ENCODE data around the gene FAM221B.

FAM221B gene

DNA sequence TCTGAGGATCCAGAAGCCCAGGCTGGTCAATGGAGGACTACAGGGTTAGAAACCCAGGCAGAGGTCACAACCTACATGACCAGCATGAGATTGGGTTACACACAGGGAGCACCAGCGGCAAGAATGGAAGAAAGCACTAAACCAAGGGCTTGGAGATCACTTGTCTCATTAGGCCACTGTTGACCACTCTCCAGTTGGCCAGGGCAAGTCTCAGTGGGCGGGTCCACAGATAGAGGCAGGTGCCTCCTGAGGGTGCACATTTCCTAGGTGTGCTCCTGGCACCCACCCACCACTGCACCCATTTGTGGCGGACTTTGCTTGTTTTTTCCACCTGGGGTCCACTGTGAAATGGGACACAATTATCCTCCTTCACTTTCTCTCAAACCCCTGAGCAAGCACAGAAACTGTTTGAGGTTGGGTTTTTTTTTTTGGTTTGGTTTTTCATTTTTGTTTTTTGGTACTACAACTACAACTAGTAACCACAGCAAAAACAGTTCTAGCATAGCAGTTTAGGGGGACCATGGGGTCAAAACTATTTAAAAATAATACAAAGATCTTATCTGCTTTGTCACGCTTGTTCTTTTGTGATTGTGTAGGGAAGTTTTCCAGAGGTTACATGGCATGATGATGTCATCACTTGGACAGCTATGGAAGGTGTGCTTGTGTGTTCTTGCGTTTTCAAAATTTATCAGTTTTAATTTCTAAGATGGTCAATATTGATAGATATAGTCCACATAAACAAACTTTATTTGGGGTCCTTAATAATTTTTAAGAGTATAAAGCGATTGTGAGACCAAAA lies 31.0 kb downstream of the FAM221B start:
- TF ChIP-seq, protein P1, sequence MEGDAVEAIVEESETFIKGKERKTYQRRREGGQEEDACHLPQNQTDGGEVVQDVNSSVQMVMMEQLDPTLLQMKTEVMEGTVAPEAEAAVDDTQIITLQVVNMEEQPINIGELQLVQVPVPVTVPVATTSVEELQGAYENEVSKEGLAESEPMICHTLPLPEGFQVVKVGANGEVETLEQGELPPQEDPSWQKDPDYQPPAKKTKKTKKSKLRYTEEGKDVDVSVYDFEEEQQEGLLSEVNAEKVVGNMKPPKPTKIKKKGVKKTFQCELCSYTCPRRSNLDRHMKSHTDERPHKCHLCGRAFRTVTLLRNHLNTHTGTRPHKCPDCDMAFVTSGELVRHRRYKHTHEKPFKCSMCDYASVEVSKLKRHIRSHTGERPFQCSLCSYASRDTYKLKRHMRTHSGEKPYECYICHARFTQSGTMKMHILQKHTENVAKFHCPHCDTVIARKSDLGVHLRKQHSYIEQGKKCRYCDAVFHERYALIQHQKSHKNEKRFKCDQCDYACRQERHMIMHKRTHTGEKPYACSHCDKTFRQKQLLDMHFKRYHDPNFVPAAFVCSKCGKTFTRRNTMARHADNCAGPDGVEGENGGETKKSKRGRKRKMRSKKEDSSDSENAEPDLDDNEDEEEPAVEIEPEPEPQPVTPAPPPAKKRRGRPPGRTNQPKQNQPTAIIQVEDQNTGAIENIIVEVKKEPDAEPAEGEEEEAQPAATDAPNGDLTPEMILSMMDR (IDR thresholded peaks at IDR 0.05; ENCODE audit: insufficient read depth, missing control alignments), result no peak
- no peak for FAIRE-seq
- DNase-seq (ENCODE audit: insufficient read length, low spot score), result no peak

DNA sequence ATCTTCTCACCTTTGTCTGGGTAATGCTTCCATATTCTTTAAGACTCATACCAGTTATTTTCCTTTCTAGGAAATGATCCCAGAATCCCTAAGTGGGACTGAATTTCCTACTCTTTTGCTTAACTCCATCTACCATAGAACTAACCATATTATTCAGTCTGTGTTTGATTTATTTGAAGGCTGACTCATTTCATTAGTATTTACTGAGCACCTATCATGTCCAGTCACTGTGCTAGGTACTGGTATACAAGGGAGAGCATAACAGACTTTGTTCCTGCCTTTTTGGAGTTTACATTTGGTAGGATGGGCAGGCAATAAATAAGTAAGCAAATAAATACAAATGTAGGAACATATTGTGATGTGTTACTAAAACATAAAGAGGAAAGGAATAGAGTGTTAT lies 32.8 kb downstream of the FAM221B start:
- DNase-seq (ENCODE audit: insufficient read length, low spot score), result no peak
- TF ChIP-seq, protein P1 (IDR thresholded peaks at IDR 0.05; ENCODE audit: insufficient read depth, missing control alignments), result no peak
- FAIRE-seq, result no peak

DNA sequence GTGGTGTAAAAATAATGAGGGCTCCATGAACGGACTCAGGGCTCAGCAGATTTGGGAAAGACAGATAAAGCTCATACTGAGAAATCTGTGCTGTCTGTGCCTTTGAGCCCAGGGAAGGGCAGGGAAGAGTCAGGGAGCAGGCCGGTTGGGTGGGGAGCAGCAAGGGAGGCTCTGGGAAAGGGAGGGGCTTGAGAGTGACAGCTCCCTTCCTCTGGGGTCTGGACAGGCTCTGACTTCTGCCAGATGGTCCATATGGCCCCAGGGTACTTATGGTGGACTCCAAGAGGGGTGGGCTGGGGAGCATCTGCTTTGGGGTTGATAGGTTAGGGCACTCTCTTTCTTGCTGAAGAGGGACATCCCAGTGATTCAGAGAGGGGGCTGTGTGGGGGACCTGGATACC lies 35.1 kb downstream of the FAM221B start:
- TF ChIP-seq, protein P1 (IDR thresholded peaks at IDR 0.05; ENCODE audit: insufficient read depth, missing control alignments), result no peak
- FAIRE-seq (no peak), DNase-seq (ENCODE audit: insufficient read length, low spot score) (no peak)

DNA sequence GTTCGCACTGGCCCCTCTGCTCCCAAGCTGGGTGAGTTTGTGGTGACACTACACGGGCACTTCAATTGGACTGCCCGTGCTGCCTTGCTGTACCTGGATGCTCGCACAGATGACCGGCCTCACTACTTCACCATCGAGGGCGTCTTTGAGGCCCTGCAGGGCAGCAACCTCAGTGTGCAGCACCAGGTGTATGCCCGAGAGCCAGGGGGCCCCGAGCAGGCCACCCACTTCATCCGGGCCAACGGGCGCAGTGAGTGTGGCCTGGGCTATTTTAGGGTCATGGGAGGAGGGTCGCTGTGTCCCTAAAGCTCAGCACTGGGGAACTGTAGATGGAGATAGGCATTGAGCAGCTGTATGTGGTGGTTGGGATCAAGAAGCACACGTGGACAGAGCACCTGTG lies 35.7 kb downstream of the FAM221B start:
- DNase-seq (ENCODE audit: insufficient read length, low spot score), result no peak
- TF ChIP-seq, protein P1 (IDR thresholded peaks at IDR 0.05; ENCODE audit: insufficient read depth, missing control alignments), result no peak
- FAIRE-seq, result no peak

DNA sequence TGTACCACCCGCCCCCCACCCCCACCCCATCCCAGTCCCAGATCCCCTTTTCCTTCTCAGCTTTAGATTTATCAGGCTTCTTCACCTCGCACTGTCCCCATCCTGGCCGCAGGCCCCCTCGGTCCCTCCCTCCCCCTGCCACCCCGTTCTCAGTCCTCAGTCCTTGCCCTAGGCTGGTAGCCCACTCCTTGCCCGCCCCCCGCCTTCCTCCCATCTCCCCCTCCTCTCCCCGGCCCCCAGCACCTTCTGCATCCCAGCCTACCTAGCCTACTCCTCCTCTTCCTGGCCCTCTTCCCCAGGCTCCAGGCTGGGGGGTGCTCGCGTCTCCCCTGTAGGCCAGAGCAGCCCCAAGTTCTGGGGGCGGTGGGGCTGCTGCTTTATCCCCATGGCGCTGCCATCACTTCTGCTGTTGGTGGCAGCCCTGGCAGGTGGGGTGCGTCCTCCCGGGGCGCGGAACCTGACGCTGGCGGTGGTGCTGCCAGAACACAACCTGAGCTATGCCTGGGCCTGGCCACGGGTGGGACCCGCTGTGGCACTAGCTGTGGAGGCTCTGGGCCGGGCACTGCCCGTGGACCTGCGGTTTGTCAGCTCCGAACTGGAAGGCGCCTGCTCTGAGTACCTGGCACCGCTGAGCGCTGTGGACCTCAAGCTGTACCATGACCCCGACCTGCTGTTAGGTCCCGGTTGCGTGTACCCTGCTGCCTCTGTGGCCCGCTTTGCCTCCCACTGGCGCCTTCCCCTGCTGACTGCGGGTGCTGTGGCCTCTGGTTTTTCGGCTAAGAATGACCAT lies 36.3 kb downstream of the FAM221B start:
- FAIRE-seq, result no peak
- DNase-seq (ENCODE audit: insufficient read length, low spot score), result no peak
- TF ChIP-seq, protein P1 (IDR thresholded peaks at IDR 0.05; ENCODE audit: insufficient read depth, missing control alignments), result no peak

DNA sequence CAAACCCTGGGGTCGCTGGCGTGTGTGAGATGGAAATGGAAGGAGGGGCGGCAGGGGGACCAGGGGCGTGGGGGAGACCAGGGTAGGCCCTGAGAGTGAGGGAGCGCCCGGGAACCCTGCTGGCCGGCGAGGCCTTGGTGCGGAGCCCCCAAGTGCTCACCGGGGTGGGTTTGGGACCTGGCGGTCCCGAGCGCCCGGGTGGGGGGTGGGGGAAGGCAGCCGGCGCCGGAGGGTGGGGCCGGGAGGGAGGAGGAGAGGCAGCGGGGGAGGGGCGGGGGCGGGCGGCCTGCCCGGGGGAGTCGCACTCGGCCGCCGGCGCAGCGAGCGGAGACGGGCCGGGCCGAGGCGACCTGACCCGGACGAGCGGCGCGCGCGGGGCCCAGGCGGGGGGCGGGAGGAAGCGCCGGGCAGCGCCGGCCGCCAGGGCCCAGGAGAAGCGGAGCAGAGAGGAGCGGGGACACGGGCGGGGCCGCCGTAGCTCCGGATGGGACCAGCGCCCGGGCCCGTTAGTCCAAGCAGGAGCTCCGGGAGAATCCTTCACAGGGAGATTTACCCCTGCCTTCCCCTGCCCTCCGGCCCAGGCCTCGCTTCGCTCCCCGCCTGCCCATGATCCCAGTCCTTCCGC lies 37.1 kb downstream of the FAM221B start, which contains the start of gene NPR2:
Gene NPR2 (plus strand): TSS at position 295 of the 625 bp plus-strand sequence. CDS start 818 bp downstream, outside the sequence.
- no peak for FAIRE-seq
- DNase-seq (ENCODE audit: insufficient read length, low spot score), result no peak
- TF ChIP-seq, protein P1 (IDR thresholded peaks at IDR 0.05; ENCODE audit: insufficient read depth, missing control alignments), result no peak

Measured in D721Med (cell line).